ENCODE data around the gene SPAG9. TPM values are rescaled to one million over a fixed set of nuclear protein-coding genes. Genes with fewer than 3 reads are reported as not detected.
A peak's percentile ranks its signal among the peaks of the same experiment; 100 is the strongest.

The SPAG9 gene
- total RNA-seq, 2 experiments from 2014 or later: 58.0 to 58.7 TPM

GRCh38 chr17:50939542-50939794, 181.2 kb downstream of the SPAG9 start:
- no peaks in the 10 kb centered on the region for H3K36me3 Mint-ChIP-seq
- CTCF ChIA-PET: no interaction called here
- POLR2A ChIA-PET: no interaction called here

GRCh38 chr17:50938821-50939541, 181.7 kb downstream of the SPAG9 start:
- H3K4me3 Mint-ChIP-seq: no peak overlapping the region
- POLR2A ChIA-PET: no interaction called here
- intact Hi-C loops (cut with micrococcal nuclease): no loop called here
- no peak for DNase-seq
- H3K36me3 Mint-ChIP-seq: no peaks in the 10 kb centered on the region
- H3K27me3 Mint-ChIP-seq: no peaks in the 10 kb centered on the region
- H3K9me3 Mint-ChIP-seq: no peaks in the 10 kb centered on the region
- no peak overlapping the region for H3K27ac Mint-ChIP-seq
- CTCF ChIA-PET: no interaction called here
- H3K4me1 Mint-ChIP-seq (ENCODE audit: low read depth): peaks cover 20% of the 10 kb centered on the region

More at GRCh38 chr17:50939542-50939794, 181.2 kb downstream of the SPAG9 start:
- intact Hi-C loops (cut with micrococcal nuclease): no loop called here
- DNase-seq: no peak
- no peak overlapping the region for H3K4me3 Mint-ChIP-seq
- H3K27me3 Mint-ChIP-seq: no peaks in the 10 kb centered on the region
- peaks cover 20% of the 10 kb centered on the region for H3K4me1 Mint-ChIP-seq (ENCODE audit: low read depth)
- no peak overlapping the region for H3K27ac Mint-ChIP-seq
- no peaks in the 10 kb centered on the region for H3K9me3 Mint-ChIP-seq

- Mint-ChIP-seq H3K4me3 (no peak overlapping the region), H3K27me3 (no peaks in the 10 kb centered on the region), H3K9me3 (no peaks in the 10 kb centered on the region), H3K36me3 (no peaks in the 10 kb centered on the region), H3K27ac (no peak overlapping the region), H3K4me1 (ENCODE audit: low read depth) (peaks cover 6% of the 10 kb centered on the region)
- no peak for DNase-seq
- intact Hi-C loops (cut with micrococcal nuclease): no loop called here
- ChIA-PET CTCF (interaction anchor here (1.2 kb wide), 1 partner anchor 152 kb away, joined by 4 read pairs; no protein-coding TSS in a partner anchor), POLR2A (no interaction called here)
Observed at GRCh38 chr17:50935996-50936266, 184.7 kb downstream of the SPAG9 start.

- Mint-ChIP-seq H3K4me1 (ENCODE audit: low read depth) (peaks cover 8% of the 10 kb centered on the region), H3K27ac (no peak overlapping the region), H3K36me3 (no peaks in the 10 kb centered on the region), H3K27me3 (no peaks in the 10 kb centered on the region), H3K9me3 (no peaks in the 10 kb centered on the region), H3K4me3 (no peak overlapping the region)
- intact Hi-C loops (cut with micrococcal nuclease): no loop called here
- no peak for DNase-seq
- ChIA-PET POLR2A (no interaction called here), CTCF (interaction anchor here (1.2 kb wide), 1 partner anchor 151 kb away, joined by 4 read pairs; no protein-coding TSS in a partner anchor)
Observed at GRCh38 chr17:50935221-50935995, 185.3 kb downstream of the SPAG9 start.

GRCh38 chr17:50934672-50935220, 185.9 kb downstream of the SPAG9 start:
- no peak overlapping the region for H3K27ac Mint-ChIP-seq
- DNase-seq: no peak
- H3K9me3 Mint-ChIP-seq: no peaks in the 10 kb centered on the region
- H3K4me3 Mint-ChIP-seq: no peak overlapping the region
- H3K36me3 Mint-ChIP-seq: no peaks in the 10 kb centered on the region
- POLR2A ChIA-PET: no interaction called here
- CTCF ChIA-PET: no interaction called here
- H3K4me1 Mint-ChIP-seq (ENCODE audit: low read depth): peaks cover 14% of the 10 kb centered on the region
- intact Hi-C loops (cut with micrococcal nuclease): no loop called here
- H3K27me3 Mint-ChIP-seq: no peaks in the 10 kb centered on the region

- H3K27ac Mint-ChIP-seq: no peak overlapping the region
- H3K27me3 Mint-ChIP-seq: no peaks in the 10 kb centered on the region
- no peaks in the 10 kb centered on the region for H3K36me3 Mint-ChIP-seq
- H3K4me3 Mint-ChIP-seq: no peak overlapping the region
- intact Hi-C loops (cut with micrococcal nuclease): no loop called here
- ChIA-PET CTCF (no interaction called here), POLR2A (no interaction called here)
- H3K9me3 Mint-ChIP-seq: no peaks in the 10 kb centered on the region
- peaks cover 15% of the 10 kb centered on the region for H3K4me1 Mint-ChIP-seq (ENCODE audit: low read depth)
- no peak for DNase-seq
Observed at GRCh38 chr17:50934161-50934560, 186.5 kb downstream of the SPAG9 start.

- Mint-ChIP-seq H3K36me3 (no peaks in the 10 kb centered on the region), H3K27ac (peak overlapping the region; percentile 62), H3K4me3 (peak overlapping the region; percentile 75), H3K4me1 (ENCODE audit: low read depth) (peaks cover 15% of the 10 kb centered on the region), H3K27me3 (no peaks in the 10 kb centered on the region), H3K9me3 (no peaks in the 10 kb centered on the region)
- intact Hi-C loops (cut with micrococcal nuclease): no loop called here
- peak; percentile 66 for DNase-seq
- CTCF ChIA-PET: interaction anchor here (1.5 to 1.9 kb wide), 2 partner anchors 68 to 79 kb away, joined by 3 to 13 read pairs; no protein-coding TSS in a partner anchor
- POLR2A ChIA-PET: interaction anchor here (0.5 to 2.7 kb wide), 4 partner anchors 12 to 68 kb away, joined by 4 to 31 read pairs (median 8); partner anchors contain the start of gene TOB1
Observed at GRCh38 chr17:50931144-50931908, 189.3 kb downstream of the SPAG9 start.

GRCh38 chr17:50928646-50929045, 192.0 kb downstream of the SPAG9 start:
- intact Hi-C loops (cut with micrococcal nuclease): no loop called here
- CTCF ChIA-PET: interaction anchor here (0.9 to 1.4 kb wide), 2 partner anchors 67 to 78 kb away, joined by 3 read pairs; no protein-coding TSS in a partner anchor
- H3K9me3 Mint-ChIP-seq: no peaks in the 10 kb centered on the region
- H3K27ac Mint-ChIP-seq: no peak overlapping the region
- POLR2A ChIA-PET: no interaction called here
- peaks cover 19% of the 10 kb centered on the region for H3K4me1 Mint-ChIP-seq (ENCODE audit: low read depth)
- no peaks in the 10 kb centered on the region for H3K27me3 Mint-ChIP-seq
- no peak for DNase-seq
- H3K36me3 Mint-ChIP-seq: no peaks in the 10 kb centered on the region
- H3K4me3 Mint-ChIP-seq: no peak overlapping the region

- intact Hi-C loops (cut with micrococcal nuclease): no loop called here
- ChIA-PET CTCF (interaction anchor here (1.4 to 2.1 kb wide), 2 partner anchors 66 to 75 kb away, joined by 3 to 6 read pairs; no protein-coding TSS in a partner anchor), POLR2A (interaction anchor here (0.5 kb wide), 1 partner anchor 111 kb away, joined by 3 read pairs; no protein-coding TSS in a partner anchor)
- no peaks in the 10 kb centered on the region for H3K9me3 Mint-ChIP-seq
- H3K27me3 Mint-ChIP-seq: no peaks in the 10 kb centered on the region
- peaks cover 19% of the 10 kb centered on the region for H3K4me1 Mint-ChIP-seq (ENCODE audit: low read depth)
- H3K36me3 Mint-ChIP-seq: no peaks in the 10 kb centered on the region
- no peak overlapping the region for H3K27ac Mint-ChIP-seq
- no peak overlapping the region for H3K4me3 Mint-ChIP-seq
- no peak for DNase-seq
Observed at GRCh38 chr17:50927287-50927686, 193.4 kb downstream of the SPAG9 start.

- ChIA-PET CTCF (interaction anchor here (0.9 to 2.1 kb wide), 2 partner anchors 30 to 74 kb away, joined by 4 to 6 read pairs; no protein-coding TSS in a partner anchor), POLR2A (interaction anchor here (0.5 to 1.0 kb wide), 3 partner anchors 59 to 110 kb away, joined by 3 read pairs; no protein-coding TSS in a partner anchor)
- peak; percentile 46 for DNase-seq
- H3K36me3 Mint-ChIP-seq: no peaks in the 10 kb centered on the region
- H3K27me3 Mint-ChIP-seq: no peaks in the 10 kb centered on the region
- H3K4me1 Mint-ChIP-seq (ENCODE audit: low read depth): peaks cover 16% of the 10 kb centered on the region
- no peaks in the 10 kb centered on the region for H3K9me3 Mint-ChIP-seq
- no peak overlapping the region for H3K4me3 Mint-ChIP-seq
- intact Hi-C loops (cut with micrococcal nuclease): no loop called here
- no peak overlapping the region for H3K27ac Mint-ChIP-seq
Observed at GRCh38 chr17:50926523-50926922, 194.1 kb downstream of the SPAG9 start.

- Mint-ChIP-seq H3K4me1 (ENCODE audit: low read depth) (peaks cover 11% of the 10 kb centered on the region), H3K27ac (no peak overlapping the region), H3K27me3 (no peaks in the 10 kb centered on the region), H3K9me3 (no peaks in the 10 kb centered on the region), H3K36me3 (no peaks in the 10 kb centered on the region), H3K4me3 (no peak overlapping the region)
- POLR2A ChIA-PET: interaction anchor here (1.0 kb wide), 1 partner anchor 65 kb away, joined by 3 read pairs; no protein-coding TSS in a partner anchor
- intact Hi-C loops (cut with micrococcal nuclease): no loop called here
- CTCF ChIA-PET: interaction anchor here (0.9 to 2.1 kb wide), 3 partner anchors 13 to 73 kb away, joined by 3 to 6 read pairs (median 4); no protein-coding TSS in a partner anchor
- DNase-seq: no peak
Observed at GRCh38 chr17:50925296-50925891, 195.3 kb downstream of the SPAG9 start.
